IPS-NIHi11 (cell line): ENCODE measurements around the gene GLMP.

ENCODE experiments used
- DNase-seq: peaks from one replicate; pipeline ENCODE4 v3.0.0; 2012; ENCODE audit warnings: mixed read lengths, low spot score

Gene GLMP

GRCh38 chr1:156247460-156248322 lies 47.8 kb downstream of the GLMP start, which contains the start of gene PAQR6:
Gene PAQR6 (minus strand): TSS chr1:156248056. CDS start chr1:156246731, 1,325 bp downstream.
- peak; percentile 60 for DNase-seq

GRCh38 chr1:156246781-156247459 lies 48.6 kb downstream of the GLMP start:
- DNase-seq: no peak

GRCh38 chr1:156246241-156246780 lies 49.2 kb downstream of the GLMP start:
- no peak for DNase-seq

GRCh38 chr1:156245451-156246232 lies 49.8 kb downstream of the GLMP start:
- DNase-seq: peak; percentile 75

- DNase-seq: no peak
These were observed 50.8 kb downstream of the GLMP start for GRCh38 chr1:156244712-156245111.

- no peak for DNase-seq
These were observed 51.4 kb downstream of the GLMP start for GRCh38 chr1:156244126-156244525.

GRCh38 chr1:156242738-156243137 lies 52.7 kb downstream of the GLMP start:
- no peak for DNase-seq
